ENCODE measurements around the gene DUSP8. TPM values are rescaled to one million over a fixed set of nuclear protein-coding genes. Genes with fewer than 3 reads are reported as not detected.

DUSP8 gene
- polyA plus RNA-seq, 2 of the 4 experiments (the other 2 are of a cell fraction) = 0.72 to 2.6 TPM

DNA sequence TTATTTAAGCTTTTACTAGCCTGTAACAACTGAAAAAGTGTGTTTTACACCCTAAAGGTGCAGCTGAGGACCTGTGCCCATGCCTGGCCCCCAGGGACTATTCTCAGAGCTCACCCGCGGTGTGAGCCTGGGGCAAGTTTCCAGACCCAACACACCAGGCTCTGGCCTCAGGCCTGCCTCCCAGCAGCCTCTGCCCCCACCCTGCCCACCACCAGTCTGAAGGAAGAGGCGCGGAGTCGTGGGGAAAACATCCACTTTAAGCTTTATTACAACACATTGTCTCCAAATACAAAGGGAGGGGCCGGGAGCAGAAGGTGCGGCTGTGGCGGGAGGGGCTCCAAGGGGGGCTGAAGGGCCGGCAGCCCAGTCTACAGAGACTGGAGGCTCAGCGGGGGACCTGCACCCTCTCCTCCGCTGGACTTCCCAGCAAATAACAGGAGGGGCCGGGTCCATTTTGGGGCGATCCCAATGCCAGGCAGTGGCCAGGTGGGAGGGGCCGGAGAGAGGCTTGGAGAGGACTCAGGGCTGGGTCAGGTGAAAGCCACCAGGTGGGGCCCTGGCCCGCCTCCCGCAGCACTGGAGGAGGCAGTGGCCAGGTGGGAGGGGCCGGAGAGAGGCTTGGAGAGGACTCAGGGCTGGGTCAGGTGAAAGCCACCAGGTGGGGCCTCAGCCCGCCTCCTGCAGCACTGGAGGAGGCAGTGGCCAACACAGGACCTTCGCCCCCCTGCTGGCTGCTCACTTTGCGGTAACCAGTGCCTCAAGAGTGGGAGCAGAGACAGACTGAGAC is 18.1 kb downstream of the DUSP8 start:
- ChIA-PET POLR2A (interaction anchor here (0.5 kb wide), 1 partner anchor 116 kb away, joined by 3 read pairs; no protein-coding TSS in a partner anchor), CTCF (interaction anchor here (0.9 to 26.3 kb wide), 8 partner anchors 11 to 273 kb away, joined by 3 to 719 read pairs (median 4); no protein-coding TSS in a partner anchor)
- no peak; a peak in 1 of 6 replicates for ATAC-seq
- 69% methylated on average over 14 of the region's 20 CpGs for WGBS (ENCODE audit: missing lambda C conversion rate)
- no peak for FAIRE-seq
- no peak overlapping the region for H3K4me3 ChIP-seq
- H3K9me3 ChIP-seq = no peaks in the 10 kb centered on the region
- TF ChIP-seq BHLHE40 (IDR thresholded peaks at IDR 0.05; ENCODE audit: low read depth, low read length) (no peak), ZFP36 (IDR thresholded peaks at IDR 0.05; ENCODE audit: borderline replicate concordance, partially characterized antibody) (no peak), RCOR1 (IDR thresholded peaks at IDR 0.05; ENCODE audit: low read depth, low read length) (no peak), EHF (CRISPR knock-in tag; IDR thresholded peaks at IDR 0.05) (no peak), RAD21 (conservative IDR thresholded peaks at IDR 0.05 in 1 of 2, IDR thresholded peaks at IDR 0.05 in 1 of 2) (no peak), PHF8 (IDR thresholded peaks at IDR 0.05; ENCODE audit: borderline replicate concordance, low read depth) (no peak), SREBF2 (IDR thresholded peaks at IDR 0.05) (no peak), HEYL (CRISPR knock-in tag; IDR thresholded peaks at IDR 0.05) (no peak), EHMT2 (IDR thresholded peaks at IDR 0.05; ENCODE audit: low read depth) (no peak), CBX2 (IDR thresholded peaks at IDR 0.05; ENCODE audit: borderline replicate concordance, low read depth) (no peak), RARB (CRISPR knock-in tag; IDR thresholded peaks at IDR 0.05) (no peak), GATA3 (IDR thresholded peaks at IDR 0.05; ENCODE audit: borderline replicate concordance) (no peak), ZSCAN20 (CRISPR knock-in tag; IDR thresholded peaks at IDR 0.05) (no peak)
- TF ChIP-seq, protein P1, sequence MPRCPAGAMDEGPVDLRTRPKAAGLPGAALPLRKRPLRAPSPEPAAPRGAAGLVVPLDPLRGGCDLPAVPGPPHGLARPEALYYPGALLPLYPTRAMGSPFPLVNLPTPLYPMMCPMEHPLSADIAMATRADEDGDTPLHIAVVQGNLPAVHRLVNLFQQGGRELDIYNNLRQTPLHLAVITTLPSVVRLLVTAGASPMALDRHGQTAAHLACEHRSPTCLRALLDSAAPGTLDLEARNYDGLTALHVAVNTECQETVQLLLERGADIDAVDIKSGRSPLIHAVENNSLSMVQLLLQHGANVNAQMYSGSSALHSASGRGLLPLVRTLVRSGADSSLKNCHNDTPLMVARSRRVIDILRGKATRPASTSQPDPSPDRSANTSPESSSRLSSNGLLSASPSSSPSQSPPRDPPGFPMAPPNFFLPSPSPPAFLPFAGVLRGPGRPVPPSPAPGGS (IDR thresholded peaks at IDR 0.05) = no peak
- TF ChIP-seq, protein P2, sequence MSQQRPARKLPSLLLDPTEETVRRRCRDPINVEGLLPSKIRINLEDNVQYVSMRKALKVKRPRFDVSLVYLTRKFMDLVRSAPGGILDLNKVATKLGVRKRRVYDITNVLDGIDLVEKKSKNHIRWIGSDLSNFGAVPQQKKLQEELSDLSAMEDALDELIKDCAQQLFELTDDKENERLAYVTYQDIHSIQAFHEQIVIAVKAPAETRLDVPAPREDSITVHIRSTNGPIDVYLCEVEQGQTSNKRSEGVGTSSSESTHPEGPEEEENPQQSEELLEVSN (IDR thresholded peaks at IDR 0.05; ENCODE audit: borderline replicate concordance, low read depth) = no peak
- DNase-seq (ENCODE audit: low read depth in 1 of 2, low spot score in 1 of 2) = no peak
- 0 out of 3 replicates have a peak overlapping the region, but pooled peaks have one; percentile 14 for H3K4me2 ChIP-seq
- peaks cover 38% of the 10 kb centered on the region for H3K4me1 ChIP-seq
- H3K27ac ChIP-seq = 0 out of 6 replicates have a peak overlapping the region, but pooled peaks of 1 of the 2 experiments have one; percentile 21

DNA sequence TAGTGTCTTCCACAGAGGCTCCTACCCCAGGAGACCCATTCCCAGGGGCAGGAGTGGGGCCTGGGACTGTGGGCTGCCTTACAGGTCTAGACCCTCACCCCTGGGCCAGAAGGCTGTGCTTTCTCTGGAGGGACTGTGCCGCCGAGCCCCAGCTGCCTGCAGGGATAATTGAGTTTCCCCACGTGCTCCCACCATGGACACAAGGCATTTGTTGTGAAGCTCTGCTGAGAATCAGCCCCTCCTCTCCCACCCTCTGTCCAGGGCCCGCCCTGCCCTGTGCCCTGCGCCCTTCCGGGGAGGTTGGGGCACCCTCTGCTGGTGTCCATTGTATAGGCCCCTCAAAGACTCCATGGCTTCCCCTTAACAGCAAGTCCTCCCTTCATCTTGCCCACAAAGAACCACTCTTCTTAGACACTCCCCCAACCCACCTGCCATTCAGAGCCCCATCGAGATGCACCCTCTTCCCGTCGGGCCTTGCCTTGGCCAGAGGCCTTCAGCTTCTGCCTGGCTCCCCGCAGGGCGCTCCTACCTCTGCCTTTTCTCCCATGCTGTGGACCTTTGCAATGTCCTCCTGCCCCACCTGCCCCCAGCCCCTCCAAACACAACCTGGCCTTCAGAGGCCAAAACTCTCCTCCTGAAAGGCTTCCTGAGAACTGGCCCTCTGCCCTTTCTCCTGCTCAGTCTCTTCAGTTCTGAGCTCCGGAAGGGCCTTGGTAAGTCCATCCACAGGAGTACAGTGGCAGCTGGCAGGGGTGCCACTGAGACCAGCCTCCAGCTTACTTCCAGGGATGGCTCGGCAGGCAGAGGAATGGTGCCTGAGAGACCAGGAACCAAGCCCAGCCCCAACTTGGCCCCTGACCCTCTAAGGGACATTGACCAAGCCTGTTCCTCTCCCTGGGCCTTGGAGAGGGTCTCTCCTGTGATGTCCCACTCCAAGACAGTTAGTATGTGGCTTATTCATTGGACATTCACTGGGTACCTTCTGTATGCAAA is 22.4 kb downstream of the DUSP8 start:
- no peak overlapping the region for H3K4me2 ChIP-seq
- peak overlapping the region in 1 of 2 experiments; percentile 86; a peak in 3 of 6 replicates for H3K27ac ChIP-seq
- ChIA-PET POLR2A (no interaction called here), CTCF (interaction anchor here (0.6 to 15.0 kb wide), 3 partner anchors 18 to 80 kb away, joined by 3 to 719 read pairs (median 5); partner anchors contain the start of genes DUSP8 and KRTAP5-5)
- no peak overlapping the region for H3K4me3 ChIP-seq
- FAIRE-seq (no peak), ATAC-seq (peak; percentile 13 to 34; a peak in 3 of 6 replicates), DNase-seq (ENCODE audit: low read depth in 1 of 2, low spot score in 1 of 2) (no peak)
- peaks cover 30% of the 10 kb centered on the region for H3K4me1 ChIP-seq
- no peaks in the 10 kb centered on the region for H3K9me3 ChIP-seq
- 88% methylated on average over 9 of the region's 13 CpGs for WGBS (ENCODE audit: missing lambda C conversion rate)
- TF ChIP-seq RARB (CRISPR knock-in tag; IDR thresholded peaks at IDR 0.05) (no peak), KDM1A (IDR thresholded peaks at IDR 0.05; ENCODE audit: low read depth) (no peak), MAZ (IDR thresholded peaks at IDR 0.05; ENCODE audit: borderline replicate concordance, low read depth, low read length) (no peak), POLR2AphosphoS2 (conservative IDR thresholded peaks at IDR 0.05; ENCODE audit: low read length) (no peak), ESRRA (IDR thresholded peaks at IDR 0.05; ENCODE audit: borderline replicate concordance, low read length) (no peak), BHLHE40 (IDR thresholded peaks at IDR 0.05; ENCODE audit: low read depth, low read length) (no peak), POLR2A (IDR thresholded peaks at IDR 0.05; ENCODE audit: low read length) (no peak), CBX8 (IDR thresholded peaks at IDR 0.05) (no peak), EHF (CRISPR knock-in tag; IDR thresholded peaks at IDR 0.05) (no peak), CBX2 (IDR thresholded peaks at IDR 0.05; ENCODE audit: borderline replicate concordance, low read depth) (no peak), FOSB (CRISPR knock-in tag; IDR thresholded peaks at IDR 0.05) (no peak), MAFK (IDR thresholded peaks at IDR 0.05; ENCODE audit: partially characterized antibody) (no peak), CHD2 (IDR thresholded peaks at IDR 0.05; ENCODE audit: low read length, partially characterized antibody) (no peak), EHMT2 (IDR thresholded peaks at IDR 0.05; ENCODE audit: low read depth) (no peak)
- TF ChIP-seq, protein P3, sequence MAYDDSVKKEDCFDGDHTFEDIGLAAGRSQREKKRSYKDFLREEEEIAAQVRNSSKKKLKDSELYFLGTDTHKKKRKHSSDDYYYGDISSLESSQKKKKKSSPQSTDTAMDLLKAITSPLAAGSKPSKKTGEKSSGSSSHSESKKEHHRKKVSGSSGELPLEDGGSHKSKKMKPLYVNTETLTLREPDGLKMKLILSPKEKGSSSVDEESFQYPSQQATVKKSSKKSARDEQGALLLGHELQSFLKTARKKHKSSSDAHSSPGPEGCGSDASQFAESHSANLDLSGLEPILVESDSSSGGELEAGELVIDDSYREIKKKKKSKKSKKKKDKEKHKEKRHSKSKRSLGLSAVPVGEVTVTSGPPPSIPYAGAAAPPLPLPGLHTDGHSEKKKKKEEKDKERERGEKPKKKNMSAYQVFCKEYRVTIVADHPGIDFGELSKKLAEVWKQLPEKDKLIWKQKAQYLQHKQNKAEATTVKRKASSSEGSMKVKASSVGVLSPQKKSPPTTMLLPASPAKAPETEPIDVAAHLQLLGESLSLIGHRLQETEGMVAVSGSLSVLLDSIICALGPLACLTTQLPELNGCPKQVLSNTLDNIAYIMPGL (CRISPR knock-in tag; IDR thresholded peaks at IDR 0.05; ENCODE audit: borderline replicate concordance) = no peak
- TF ChIP-seq, protein P4, sequence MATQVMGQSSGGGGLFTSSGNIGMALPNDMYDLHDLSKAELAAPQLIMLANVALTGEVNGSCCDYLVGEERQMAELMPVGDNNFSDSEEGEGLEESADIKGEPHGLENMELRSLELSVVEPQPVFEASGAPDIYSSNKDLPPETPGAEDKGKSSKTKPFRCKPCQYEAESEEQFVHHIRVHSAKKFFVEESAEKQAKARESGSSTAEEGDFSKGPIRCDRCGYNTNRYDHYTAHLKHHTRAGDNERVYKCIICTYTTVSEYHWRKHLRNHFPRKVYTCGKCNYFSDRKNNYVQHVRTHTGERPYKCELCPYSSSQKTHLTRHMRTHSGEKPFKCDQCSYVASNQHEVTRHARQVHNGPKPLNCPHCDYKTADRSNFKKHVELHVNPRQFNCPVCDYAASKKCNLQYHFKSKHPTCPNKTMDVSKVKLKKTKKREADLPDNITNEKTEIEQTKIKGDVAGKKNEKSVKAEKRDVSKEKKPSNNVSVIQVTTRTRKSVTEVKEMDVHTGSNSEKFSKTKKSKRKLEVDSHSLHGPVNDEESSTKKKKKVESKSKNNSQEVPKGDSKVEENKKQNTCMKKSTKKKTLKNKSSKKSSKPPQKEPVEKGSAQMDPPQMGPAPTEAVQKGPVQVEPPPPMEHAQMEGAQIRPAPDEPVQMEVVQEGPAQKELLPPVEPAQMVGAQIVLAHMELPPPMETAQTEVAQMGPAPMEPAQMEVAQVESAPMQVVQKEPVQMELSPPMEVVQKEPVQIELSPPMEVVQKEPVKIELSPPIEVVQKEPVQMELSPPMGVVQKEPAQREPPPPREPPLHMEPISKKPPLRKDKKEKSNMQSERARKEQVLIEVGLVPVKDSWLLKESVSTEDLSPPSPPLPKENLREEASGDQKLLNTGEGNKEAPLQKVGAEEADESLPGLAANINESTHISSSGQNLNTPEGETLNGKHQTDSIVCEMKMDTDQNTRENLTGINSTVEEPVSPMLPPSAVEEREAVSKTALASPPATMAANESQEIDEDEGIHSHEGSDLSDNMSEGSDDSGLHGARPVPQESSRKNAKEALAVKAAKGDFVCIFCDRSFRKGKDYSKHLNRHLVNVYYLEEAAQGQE (IDR thresholded peaks at IDR 0.05) = no peak

All from A549 (cell line).